ENCODE results near the gene OR13G1.

Gene OR13G1

GRCh38 chr1:247638781-247639180, 40.8 kb downstream of the OR13G1 start:
- ATAC-seq (ENCODE audit: low read depth) = no peak
- no peaks in the 10 kb centered on the region for H3K4me1 ChIP-seq (ENCODE audit: insufficient read depth, poor library complexity, severe bottlenecking)
- no peak for DNase-seq (ENCODE audit: low spot score)
- no peaks in the 10 kb centered on the region for H3K36me3 ChIP-seq (ENCODE audit: low read depth)
- H3K27ac ChIP-seq (ENCODE audit: poor library complexity, severe bottlenecking) = no peak overlapping the region
- TF ChIP-seq, protein P1, sequence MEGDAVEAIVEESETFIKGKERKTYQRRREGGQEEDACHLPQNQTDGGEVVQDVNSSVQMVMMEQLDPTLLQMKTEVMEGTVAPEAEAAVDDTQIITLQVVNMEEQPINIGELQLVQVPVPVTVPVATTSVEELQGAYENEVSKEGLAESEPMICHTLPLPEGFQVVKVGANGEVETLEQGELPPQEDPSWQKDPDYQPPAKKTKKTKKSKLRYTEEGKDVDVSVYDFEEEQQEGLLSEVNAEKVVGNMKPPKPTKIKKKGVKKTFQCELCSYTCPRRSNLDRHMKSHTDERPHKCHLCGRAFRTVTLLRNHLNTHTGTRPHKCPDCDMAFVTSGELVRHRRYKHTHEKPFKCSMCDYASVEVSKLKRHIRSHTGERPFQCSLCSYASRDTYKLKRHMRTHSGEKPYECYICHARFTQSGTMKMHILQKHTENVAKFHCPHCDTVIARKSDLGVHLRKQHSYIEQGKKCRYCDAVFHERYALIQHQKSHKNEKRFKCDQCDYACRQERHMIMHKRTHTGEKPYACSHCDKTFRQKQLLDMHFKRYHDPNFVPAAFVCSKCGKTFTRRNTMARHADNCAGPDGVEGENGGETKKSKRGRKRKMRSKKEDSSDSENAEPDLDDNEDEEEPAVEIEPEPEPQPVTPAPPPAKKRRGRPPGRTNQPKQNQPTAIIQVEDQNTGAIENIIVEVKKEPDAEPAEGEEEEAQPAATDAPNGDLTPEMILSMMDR (IDR thresholded peaks at IDR 0.05; ENCODE audit: poor library complexity, severe bottlenecking) = no peak
- no peaks in the 10 kb centered on the region for H3K27me3 ChIP-seq (ENCODE audit: insufficient read depth, poor library complexity, severe bottlenecking)
- no peaks in the 10 kb centered on the region for H3K9me3 ChIP-seq (ENCODE audit: severe bottlenecking)
- no peak overlapping the region for H3K4me3 ChIP-seq (ENCODE audit: severe bottlenecking)

- TF ChIP-seq, protein P1 (IDR thresholded peaks at IDR 0.05; ENCODE audit: poor library complexity, severe bottlenecking) = no peak
- no peak for ATAC-seq (ENCODE audit: low read depth)
These were observed 41.5 kb downstream of the OR13G1 start for GRCh38 chr1:247638011-247638410.

GRCh38 chr1:247627951-247628350, 51.6 kb downstream of the OR13G1 start:
- Histone ChIP-seq H3K4me1 (ENCODE audit: insufficient read depth, poor library complexity, severe bottlenecking) (no peaks in the 10 kb centered on the region), H3K4me3 (ENCODE audit: severe bottlenecking) (no peak overlapping the region), H3K9me3 (ENCODE audit: severe bottlenecking) (no peaks in the 10 kb centered on the region), H3K27me3 (ENCODE audit: insufficient read depth, poor library complexity, severe bottlenecking) (no peaks in the 10 kb centered on the region), H3K27ac (ENCODE audit: poor library complexity, severe bottlenecking) (no peak overlapping the region), H3K36me3 (ENCODE audit: low read depth) (no peaks in the 10 kb centered on the region)
- ATAC-seq (ENCODE audit: low read depth) (no peak), DNase-seq (ENCODE audit: low spot score) (no peak)
- TF ChIP-seq, protein P1 (IDR thresholded peaks at IDR 0.05; ENCODE audit: poor library complexity, severe bottlenecking) = no peak

More at GRCh38 chr1:247638011-247638410, 41.5 kb downstream of the OR13G1 start:
- no peak for DNase-seq (ENCODE audit: low spot score)
- Histone ChIP-seq H3K36me3 (ENCODE audit: low read depth) (no peaks in the 10 kb centered on the region), H3K4me3 (ENCODE audit: severe bottlenecking) (no peak overlapping the region), H3K4me1 (ENCODE audit: insufficient read depth, poor library complexity, severe bottlenecking) (no peaks in the 10 kb centered on the region), H3K9me3 (ENCODE audit: severe bottlenecking) (no peaks in the 10 kb centered on the region), H3K27ac (ENCODE audit: poor library complexity, severe bottlenecking) (no peak overlapping the region), H3K27me3 (ENCODE audit: insufficient read depth, poor library complexity, severe bottlenecking) (no peaks in the 10 kb centered on the region)

All from RWPE2 (cell line).